ENCODE results near the gene RBBP8. TPM values are rescaled to one million over a fixed set of nuclear protein-coding genes. Genes with fewer than 3 reads are reported as not detected.

The RBBP8 gene
- total RNA-seq, 2 donors from 2014 or later, result 9.7 to 10.2 TPM

DNA sequence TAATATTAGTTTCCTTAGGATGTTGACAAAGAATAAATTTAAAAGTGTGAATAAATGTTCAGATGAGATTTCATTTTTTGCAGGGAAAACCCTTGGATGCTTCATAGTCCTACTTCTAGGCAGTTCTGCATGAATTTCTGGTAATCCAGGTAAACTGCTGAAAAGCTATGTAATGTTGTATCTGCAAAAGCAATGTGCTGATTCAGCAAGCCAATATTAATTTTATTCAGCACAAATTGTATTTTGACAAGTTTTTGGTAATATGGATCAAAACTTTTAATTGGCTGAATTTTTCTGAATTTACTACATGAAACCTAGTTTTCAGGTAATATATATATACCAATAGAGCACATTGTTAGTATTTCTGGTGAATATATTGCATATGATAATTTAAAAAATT, 17.8 kb upstream of the RBBP8 start:
- H3K36me3 ChIP-seq, result no peaks in the 10 kb centered on the region
- no peaks in the 10 kb centered on the region for H3K9me3 ChIP-seq
- no peak overlapping the region for H3K4me3 ChIP-seq
- H3K27ac ChIP-seq, result no peak overlapping the region
- DNase-seq (ENCODE audit: low spot score) (no peak), ATAC-seq (ENCODE audit: insufficient number of reproducible peaks, low FRiP score, low read depth) (no peak)
- H3K4me1 ChIP-seq (ENCODE audit: control insufficient read depth in 1 of 2, low read depth in 2 of 2), result no peaks in the 10 kb centered on the region
- no peaks in the 10 kb centered on the region for H3K27me3 ChIP-seq (replicated peaks; ENCODE audit: insufficient read depth)
- TF ChIP-seq, protein P1, sequence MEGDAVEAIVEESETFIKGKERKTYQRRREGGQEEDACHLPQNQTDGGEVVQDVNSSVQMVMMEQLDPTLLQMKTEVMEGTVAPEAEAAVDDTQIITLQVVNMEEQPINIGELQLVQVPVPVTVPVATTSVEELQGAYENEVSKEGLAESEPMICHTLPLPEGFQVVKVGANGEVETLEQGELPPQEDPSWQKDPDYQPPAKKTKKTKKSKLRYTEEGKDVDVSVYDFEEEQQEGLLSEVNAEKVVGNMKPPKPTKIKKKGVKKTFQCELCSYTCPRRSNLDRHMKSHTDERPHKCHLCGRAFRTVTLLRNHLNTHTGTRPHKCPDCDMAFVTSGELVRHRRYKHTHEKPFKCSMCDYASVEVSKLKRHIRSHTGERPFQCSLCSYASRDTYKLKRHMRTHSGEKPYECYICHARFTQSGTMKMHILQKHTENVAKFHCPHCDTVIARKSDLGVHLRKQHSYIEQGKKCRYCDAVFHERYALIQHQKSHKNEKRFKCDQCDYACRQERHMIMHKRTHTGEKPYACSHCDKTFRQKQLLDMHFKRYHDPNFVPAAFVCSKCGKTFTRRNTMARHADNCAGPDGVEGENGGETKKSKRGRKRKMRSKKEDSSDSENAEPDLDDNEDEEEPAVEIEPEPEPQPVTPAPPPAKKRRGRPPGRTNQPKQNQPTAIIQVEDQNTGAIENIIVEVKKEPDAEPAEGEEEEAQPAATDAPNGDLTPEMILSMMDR (IDR thresholded peaks at IDR 0.05), result no peak

DNA sequence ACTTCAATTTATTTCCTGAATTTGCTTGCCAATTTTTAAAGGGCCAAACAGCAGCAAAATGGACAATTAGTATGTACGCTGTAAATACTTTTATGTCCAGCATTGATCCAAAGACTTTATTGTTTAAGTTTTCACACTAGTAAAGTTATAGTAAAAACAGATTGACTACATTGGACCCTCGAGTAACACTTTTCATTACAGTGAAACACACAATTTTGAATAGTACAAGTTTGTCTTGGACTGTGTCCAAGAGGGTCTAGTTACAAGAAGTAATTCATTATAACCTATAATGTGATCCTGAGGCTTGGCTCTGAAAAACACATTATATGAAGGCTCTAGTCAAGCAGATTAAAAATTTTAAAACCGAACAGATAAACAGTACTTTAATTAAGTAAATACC, 11.4 kb upstream of the RBBP8 start:
- DNase-seq (ENCODE audit: low spot score) (no peak), ATAC-seq (ENCODE audit: insufficient number of reproducible peaks, low FRiP score, low read depth) (no peak)
- Histone ChIP-seq H3K27me3 (replicated peaks; ENCODE audit: insufficient read depth) (no peaks in the 10 kb centered on the region), H3K4me1 (ENCODE audit: control insufficient read depth in 1 of 2, low read depth in 2 of 2) (no peaks in the 10 kb centered on the region), H3K4me3 (no peak overlapping the region), H3K9me3 (no peaks in the 10 kb centered on the region), H3K27ac (no peak overlapping the region), H3K36me3 (no peaks in the 10 kb centered on the region)
- TF ChIP-seq, protein P1 (IDR thresholded peaks at IDR 0.05), result no peak

DNA sequence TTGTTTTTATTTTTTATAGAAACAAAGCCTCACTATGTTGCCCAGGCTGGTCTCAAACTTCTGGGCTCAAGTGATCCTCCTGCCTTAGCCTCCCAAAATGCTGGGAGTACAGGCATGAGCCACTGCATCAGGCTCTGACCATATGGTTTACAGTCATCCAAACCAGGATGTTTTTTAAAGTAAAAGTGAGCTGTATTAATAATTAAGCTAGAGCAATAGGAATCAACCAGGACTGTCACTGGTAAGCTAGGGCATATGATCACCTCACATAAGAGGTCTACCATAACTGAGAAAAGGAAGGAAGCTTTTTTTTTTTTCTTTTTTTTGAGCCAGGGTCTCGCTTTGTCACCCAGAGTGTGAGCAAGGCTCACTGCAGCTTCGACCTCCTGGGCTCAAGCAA, 8.5 kb upstream of the RBBP8 start:
- Histone ChIP-seq H3K27me3 (replicated peaks; ENCODE audit: insufficient read depth) (no peaks in the 10 kb centered on the region), H3K4me1 (ENCODE audit: control insufficient read depth in 1 of 2, low read depth in 2 of 2) (no peaks in the 10 kb centered on the region), H3K27ac (no peak overlapping the region), H3K9me3 (no peaks in the 10 kb centered on the region), H3K4me3 (no peak overlapping the region), H3K36me3 (no peaks in the 10 kb centered on the region)
- TF ChIP-seq, protein P1 (IDR thresholded peaks at IDR 0.05), result no peak
- no peak for DNase-seq (ENCODE audit: low spot score)
- ATAC-seq (ENCODE audit: insufficient number of reproducible peaks, low FRiP score, low read depth), result no peak

DNA sequence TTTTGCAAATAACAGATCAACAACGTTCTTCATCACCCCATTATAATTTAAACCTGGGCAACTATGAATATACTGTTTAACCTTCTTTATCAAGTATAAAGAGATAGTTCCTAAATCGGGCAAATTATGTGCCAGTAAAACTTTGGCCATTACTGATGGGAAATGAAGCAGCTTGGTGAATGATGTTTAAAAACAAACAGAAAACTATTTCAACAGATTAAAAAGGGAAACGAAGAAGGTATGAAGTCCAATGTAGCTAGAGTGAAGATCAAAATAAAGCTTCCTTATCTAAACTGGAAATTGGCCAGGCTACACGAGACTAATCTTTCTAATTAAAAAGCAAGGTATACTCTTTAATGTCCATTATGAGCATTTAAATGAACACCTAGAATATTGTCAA, 6.7 kb upstream of the RBBP8 start:
- Histone ChIP-seq H3K27me3 (replicated peaks; ENCODE audit: insufficient read depth) (no peaks in the 10 kb centered on the region), H3K36me3 (no peaks in the 10 kb centered on the region), H3K27ac (no peak overlapping the region), H3K4me1 (ENCODE audit: control insufficient read depth in 1 of 2, low read depth in 2 of 2) (no peaks in the 10 kb centered on the region), H3K9me3 (no peaks in the 10 kb centered on the region), H3K4me3 (no peak overlapping the region)
- TF ChIP-seq, protein P1 (IDR thresholded peaks at IDR 0.05), result no peak
- DNase-seq (ENCODE audit: low spot score) (no peak), ATAC-seq (ENCODE audit: insufficient number of reproducible peaks, low FRiP score, low read depth) (no peak)

DNA sequence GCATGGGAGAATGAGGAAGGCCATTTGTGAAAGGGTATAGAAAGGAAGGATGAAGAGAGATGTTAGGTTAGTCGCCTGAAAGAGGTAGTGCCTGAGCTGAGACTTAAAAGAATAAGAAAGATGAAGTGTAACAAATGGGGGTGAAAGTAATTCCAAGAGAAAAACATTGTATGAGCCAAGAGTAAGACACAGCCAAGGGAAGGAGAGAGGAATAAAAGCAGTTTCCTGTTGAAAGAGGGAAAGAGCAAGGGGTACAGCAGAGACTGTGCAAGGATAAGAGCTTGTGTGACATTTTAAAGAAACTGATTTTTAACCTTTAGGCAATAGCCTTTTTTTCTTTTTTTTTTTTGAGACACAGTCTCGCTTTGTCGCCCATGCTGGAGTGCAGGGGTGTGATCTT, 4.8 kb upstream of the RBBP8 start:
- H3K36me3 ChIP-seq, result no peaks in the 10 kb centered on the region
- no peaks in the 10 kb centered on the region for H3K9me3 ChIP-seq
- ATAC-seq (ENCODE audit: insufficient number of reproducible peaks, low FRiP score, low read depth) (no peak), DNase-seq (ENCODE audit: low spot score) (no peak)
- H3K27me3 ChIP-seq (replicated peaks; ENCODE audit: insufficient read depth), result no peaks in the 10 kb centered on the region
- H3K4me1 ChIP-seq (ENCODE audit: control insufficient read depth in 1 of 2, low read depth in 2 of 2), result no peaks in the 10 kb centered on the region
- TF ChIP-seq, protein P1 (IDR thresholded peaks at IDR 0.05), result no peak
- H3K4me3 ChIP-seq, result no peak overlapping the region
- H3K27ac ChIP-seq, result no peak overlapping the region
